ELR (cell line): ENCODE measurements around the gene BLACAT1.
"Not testable (repeated sequence)": the region's sequence is repeated elsewhere in the genome, so short reads cannot be mapped to it uniquely, and the experiment has no call there.

Experiments
- DNase-seq: peaks from one replicate; pipeline ENCODE4 v3.0.0-alpha.2; 2015; ENCODE audit warnings: low read depth

BLACAT1 gene

DNA sequence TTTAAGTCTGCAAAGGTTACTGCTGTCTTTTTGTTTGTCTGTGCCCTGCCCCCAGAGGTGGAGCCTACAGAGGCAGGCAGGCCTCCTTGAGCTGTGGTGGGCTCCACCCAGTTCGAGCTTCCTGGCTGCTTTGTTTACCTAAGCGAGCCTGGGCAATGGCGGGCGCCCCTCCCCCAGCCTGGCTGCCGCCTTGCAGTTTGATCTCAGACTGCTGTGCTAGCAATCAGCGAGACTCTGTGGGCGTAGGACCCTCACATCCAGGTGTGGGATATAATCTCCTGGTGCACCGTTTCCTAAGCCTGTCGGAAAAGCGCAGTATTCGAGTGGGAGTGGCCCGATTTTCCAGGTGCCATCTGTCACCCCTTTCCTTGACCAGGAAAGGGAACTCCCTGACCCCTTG is 49.6 kb downstream of the BLACAT1 start:
- DNase-seq = not testable (repeated sequence)
